ENCODE results near the gene S100PBP. TPM values are rescaled to one million over a fixed set of nuclear protein-coding genes. Genes with fewer than 3 reads are reported as not detected.

The S100PBP gene
- total RNA-seq, 1 experiment from 2014 or later = 61.1 TPM

GRCh38 chr1:32860566-32860965, 43.1 kb downstream of the S100PBP start:
- H3K4me1 Mint-ChIP-seq (ENCODE audit: low read depth, unreplicated experiment) = no peaks in the 10 kb centered on the region
- DNase-seq = no peak
- no peak overlapping the region for H3K27ac Mint-ChIP-seq (ENCODE audit: unreplicated experiment)
- H3K27me3 Mint-ChIP-seq (ENCODE audit: unreplicated experiment) = no peaks in the 10 kb centered on the region
- CTCF ChIA-PET = no interaction called here
- intact Hi-C loops (cut with micrococcal nuclease; ENCODE audit: unreplicated experiment) = no loop called here
- H3K4me3 Mint-ChIP-seq (ENCODE audit: low read depth, unreplicated experiment) = no peak overlapping the region
- no peaks in the 10 kb centered on the region for H3K9me3 Mint-ChIP-seq (ENCODE audit: low read depth, unreplicated experiment)
- peaks cover 6% of the 10 kb centered on the region for H3K36me3 Mint-ChIP-seq (ENCODE audit: insufficient read depth, unreplicated experiment)
- BruUV-seq (replicated peaks) = no TSS peak
- TF ChIP-seq, protein P1, sequence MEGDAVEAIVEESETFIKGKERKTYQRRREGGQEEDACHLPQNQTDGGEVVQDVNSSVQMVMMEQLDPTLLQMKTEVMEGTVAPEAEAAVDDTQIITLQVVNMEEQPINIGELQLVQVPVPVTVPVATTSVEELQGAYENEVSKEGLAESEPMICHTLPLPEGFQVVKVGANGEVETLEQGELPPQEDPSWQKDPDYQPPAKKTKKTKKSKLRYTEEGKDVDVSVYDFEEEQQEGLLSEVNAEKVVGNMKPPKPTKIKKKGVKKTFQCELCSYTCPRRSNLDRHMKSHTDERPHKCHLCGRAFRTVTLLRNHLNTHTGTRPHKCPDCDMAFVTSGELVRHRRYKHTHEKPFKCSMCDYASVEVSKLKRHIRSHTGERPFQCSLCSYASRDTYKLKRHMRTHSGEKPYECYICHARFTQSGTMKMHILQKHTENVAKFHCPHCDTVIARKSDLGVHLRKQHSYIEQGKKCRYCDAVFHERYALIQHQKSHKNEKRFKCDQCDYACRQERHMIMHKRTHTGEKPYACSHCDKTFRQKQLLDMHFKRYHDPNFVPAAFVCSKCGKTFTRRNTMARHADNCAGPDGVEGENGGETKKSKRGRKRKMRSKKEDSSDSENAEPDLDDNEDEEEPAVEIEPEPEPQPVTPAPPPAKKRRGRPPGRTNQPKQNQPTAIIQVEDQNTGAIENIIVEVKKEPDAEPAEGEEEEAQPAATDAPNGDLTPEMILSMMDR (IDR thresholded peaks at IDR 0.05; ENCODE audit: unreplicated experiment) = no peak

GRCh38 chr1:32861904-32862695, 44.6 kb downstream of the S100PBP start:
- H3K4me3 Mint-ChIP-seq (ENCODE audit: low read depth, unreplicated experiment) = no peak overlapping the region
- CTCF ChIA-PET = no interaction called here
- H3K27me3 Mint-ChIP-seq (ENCODE audit: unreplicated experiment) = no peaks in the 10 kb centered on the region
- H3K36me3 Mint-ChIP-seq (ENCODE audit: insufficient read depth, unreplicated experiment) = no peaks in the 10 kb centered on the region
- intact Hi-C loops (cut with micrococcal nuclease; ENCODE audit: unreplicated experiment) = no loop called here
- H3K9me3 Mint-ChIP-seq (ENCODE audit: low read depth, unreplicated experiment) = no peaks in the 10 kb centered on the region
- no peak overlapping the region for H3K27ac Mint-ChIP-seq (ENCODE audit: unreplicated experiment)
- no TSS peak for BruUV-seq (replicated peaks)
- TF ChIP-seq, protein P1 (IDR thresholded peaks at IDR 0.05; ENCODE audit: unreplicated experiment) = no peak
- H3K4me1 Mint-ChIP-seq (ENCODE audit: low read depth, unreplicated experiment) = no peaks in the 10 kb centered on the region
- no peak for DNase-seq

GRCh38 chr1:32863218-32863880, 45.9 kb downstream of the S100PBP start:
- Mint-ChIP-seq H3K9me3 (ENCODE audit: low read depth, unreplicated experiment) (no peaks in the 10 kb centered on the region), H3K4me3 (ENCODE audit: low read depth, unreplicated experiment) (no peak overlapping the region), H3K4me1 (ENCODE audit: low read depth, unreplicated experiment) (no peaks in the 10 kb centered on the region), H3K27me3 (ENCODE audit: unreplicated experiment) (peaks cover 2% of the 10 kb centered on the region), H3K27ac (ENCODE audit: unreplicated experiment) (no peak overlapping the region), H3K36me3 (ENCODE audit: insufficient read depth, unreplicated experiment) (no peaks in the 10 kb centered on the region)
- TF ChIP-seq, protein P1 (IDR thresholded peaks at IDR 0.05; ENCODE audit: unreplicated experiment) = no peak
- intact Hi-C loops (cut with micrococcal nuclease; ENCODE audit: unreplicated experiment) = no loop called here
- CTCF ChIA-PET = no interaction called here
- no peak for DNase-seq
- no TSS peak for BruUV-seq (replicated peaks)

- Mint-ChIP-seq H3K27ac (ENCODE audit: unreplicated experiment) (no peak overlapping the region), H3K4me1 (ENCODE audit: low read depth, unreplicated experiment) (no peaks in the 10 kb centered on the region), H3K27me3 (ENCODE audit: unreplicated experiment) (peaks cover 7% of the 10 kb centered on the region), H3K4me3 (ENCODE audit: low read depth, unreplicated experiment) (no peak overlapping the region), H3K9me3 (ENCODE audit: low read depth, unreplicated experiment) (no peaks in the 10 kb centered on the region), H3K36me3 (ENCODE audit: insufficient read depth, unreplicated experiment) (no peaks in the 10 kb centered on the region)
- intact Hi-C loops (cut with micrococcal nuclease; ENCODE audit: unreplicated experiment) = no loop called here
- TF ChIP-seq, protein P1 (IDR thresholded peaks at IDR 0.05; ENCODE audit: unreplicated experiment) = no peak
- no peak for DNase-seq
- CTCF ChIA-PET = no interaction called here
- no TSS peak for BruUV-seq (replicated peaks)
Observed at GRCh38 chr1:32863881-32864245, 46.4 kb downstream of the S100PBP start.

Measured in Calu3 (cell line).